Measurements from ENCODE around the gene SCRN1.
"Not testable (repeated sequence)": the region's sequence is repeated elsewhere in the genome, so short reads cannot be mapped to it uniquely, and the experiment has no call there.

Gene SCRN1

DNA sequence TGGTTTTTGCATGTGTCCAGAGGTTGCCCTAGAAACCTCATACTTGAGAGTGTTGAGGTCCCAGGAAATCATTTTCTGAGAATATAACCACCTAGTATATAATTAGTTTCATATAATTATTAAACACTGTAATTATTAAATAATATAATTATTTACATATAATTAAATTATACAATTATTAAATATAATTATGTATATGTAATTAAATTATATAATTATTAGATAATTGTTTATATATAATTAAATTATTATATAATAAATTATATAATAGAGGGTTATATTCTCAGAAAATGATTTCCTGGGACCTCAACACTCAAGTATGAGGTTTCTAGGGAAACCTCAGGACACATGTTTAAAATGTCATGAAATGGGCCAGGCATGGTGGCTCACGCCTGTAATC, 27.6 kb downstream of the SCRN1 start:
- no peak for DNase-seq

DNA sequence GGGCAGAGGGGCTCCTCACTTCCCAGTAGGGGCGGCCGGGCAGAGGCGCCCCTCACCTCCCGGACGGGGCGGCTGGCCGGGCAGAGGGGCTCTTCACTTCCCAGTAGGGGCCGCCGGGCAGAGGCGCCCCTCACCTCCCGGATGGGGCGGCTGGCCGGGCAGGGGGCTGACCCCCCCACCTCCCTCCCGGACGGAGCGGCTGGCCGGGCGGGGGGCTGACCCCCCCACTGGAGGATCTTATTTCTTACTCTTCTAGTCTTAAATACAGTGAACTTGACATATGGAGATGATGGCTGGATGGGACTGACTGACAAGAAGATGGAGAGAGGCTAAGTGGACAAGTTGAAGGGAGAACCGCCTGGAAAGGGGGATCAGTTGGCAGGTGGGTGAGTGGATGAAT, 28.0 kb downstream of the SCRN1 start:
- not testable (repeated sequence) for DNase-seq

DNA sequence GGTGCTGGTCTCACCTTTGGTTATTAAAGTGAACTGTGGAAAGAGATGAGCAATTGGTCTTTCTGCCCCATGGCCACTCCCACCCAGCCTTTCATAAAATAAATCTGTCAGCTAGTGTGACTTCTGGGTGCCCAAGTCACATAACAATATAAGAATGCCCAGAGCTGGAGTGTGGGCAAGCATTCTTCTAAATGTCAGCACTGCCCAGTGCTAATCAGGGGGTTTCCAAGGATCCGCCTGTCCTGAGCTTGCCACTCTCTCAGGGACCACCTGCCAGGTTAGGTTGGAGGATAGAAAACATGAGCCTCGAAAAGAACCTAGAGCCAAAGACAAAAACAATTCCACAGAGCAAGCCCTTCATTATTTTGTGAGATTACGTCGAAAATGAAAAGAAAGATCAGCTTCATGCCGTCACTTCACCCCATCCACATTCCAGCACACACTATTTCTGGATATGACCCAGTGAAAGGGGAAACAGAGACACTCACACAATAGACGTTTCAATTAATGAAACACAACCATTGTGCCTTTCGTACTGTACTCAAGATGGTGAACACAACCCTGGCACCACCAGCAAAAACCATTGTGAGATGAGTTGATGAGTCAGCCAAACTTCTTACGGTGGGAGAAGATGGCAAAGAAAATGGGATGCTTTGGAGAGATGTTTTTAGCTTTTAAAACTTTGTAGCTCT, 30.8 kb downstream of the SCRN1 start:
- no peak for DNase-seq

DNA sequence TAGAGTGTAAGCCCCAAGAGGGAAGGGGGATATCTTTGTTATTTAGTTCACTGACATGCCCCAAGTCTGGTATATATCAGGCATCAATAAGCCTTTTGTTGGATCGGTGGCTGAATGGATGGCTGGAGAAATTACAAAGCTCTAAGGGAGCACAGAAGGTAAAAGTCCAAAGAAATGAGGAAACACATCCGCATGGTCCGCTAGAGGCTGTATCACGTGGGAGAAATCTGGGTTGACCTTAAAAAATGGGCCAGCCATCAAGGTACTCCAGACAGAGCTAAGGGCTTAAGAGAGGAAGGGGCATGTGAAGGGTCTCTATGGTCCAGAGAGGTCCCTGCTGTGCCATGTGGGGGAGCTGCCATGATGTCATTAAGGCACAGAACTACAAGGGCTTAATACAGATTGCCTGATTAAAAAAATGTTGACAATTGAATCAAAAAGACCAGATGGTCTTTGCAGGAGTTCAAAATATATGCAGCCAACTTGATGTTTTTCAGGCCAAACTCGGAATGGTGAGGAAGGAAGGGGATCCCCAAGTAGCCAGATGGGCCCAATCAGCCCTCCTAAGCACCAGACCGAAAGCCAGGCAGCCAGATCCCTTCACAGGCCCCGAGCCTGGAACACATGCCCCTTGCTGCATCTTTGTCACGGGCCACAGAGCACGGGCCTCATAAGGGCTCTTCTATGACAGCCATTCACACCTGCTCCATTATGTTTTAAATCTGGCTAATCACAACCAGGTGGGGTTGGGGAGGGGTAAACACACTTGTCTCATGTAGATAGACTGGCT, 31.9 kb downstream of the SCRN1 start:
- no peak for DNase-seq

DNA sequence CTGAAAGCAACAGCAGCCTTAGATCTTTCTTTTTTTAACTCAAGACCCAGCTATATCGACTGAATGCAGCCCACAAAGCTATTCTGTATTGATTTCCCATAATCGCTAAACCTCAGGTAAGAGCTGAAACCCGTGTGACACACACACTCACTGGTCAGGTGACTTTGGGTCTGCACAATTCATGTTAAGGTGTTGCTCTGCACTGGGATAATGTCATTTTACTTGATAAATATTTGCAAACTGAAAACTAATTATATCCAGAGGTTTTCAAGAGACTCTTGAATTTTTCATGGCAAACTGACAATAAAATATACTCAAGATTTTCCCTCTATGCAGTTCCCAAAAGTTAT, 33.1 kb downstream of the SCRN1 start:
- no peak for DNase-seq

DNA sequence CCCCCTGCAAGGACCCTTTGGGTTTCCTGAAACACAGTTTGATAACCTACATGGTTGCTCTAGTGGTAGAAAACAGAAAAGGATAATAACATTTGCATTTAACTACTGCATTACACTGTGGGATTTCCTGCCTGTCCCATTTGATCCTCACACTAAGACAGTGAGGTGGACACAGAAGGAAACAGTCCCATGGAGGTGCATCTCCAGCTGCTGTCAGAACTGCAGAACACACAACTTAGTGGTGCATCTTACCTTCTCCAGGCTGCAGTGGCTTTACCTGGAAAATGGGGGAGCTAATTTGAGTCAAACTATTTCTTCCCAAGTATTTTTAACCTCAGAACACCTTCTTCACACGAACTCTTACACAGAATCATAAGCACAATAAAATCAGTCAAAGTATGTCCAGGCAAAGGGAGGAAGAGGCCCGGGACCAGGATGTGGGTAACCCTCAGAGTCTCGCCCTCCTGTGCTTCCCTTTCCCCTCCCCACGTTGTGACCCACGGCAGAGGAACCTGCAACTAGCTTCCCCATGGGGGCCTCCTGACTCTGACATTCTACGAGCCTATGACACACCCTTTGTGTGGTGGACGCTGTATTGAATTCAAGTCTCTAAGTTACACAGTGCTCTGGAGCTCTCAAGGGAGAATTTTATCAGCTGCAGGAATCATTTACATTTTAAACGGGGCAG, 33.7 kb downstream of the SCRN1 start:
- peak; percentile 69 for DNase-seq

DNA sequence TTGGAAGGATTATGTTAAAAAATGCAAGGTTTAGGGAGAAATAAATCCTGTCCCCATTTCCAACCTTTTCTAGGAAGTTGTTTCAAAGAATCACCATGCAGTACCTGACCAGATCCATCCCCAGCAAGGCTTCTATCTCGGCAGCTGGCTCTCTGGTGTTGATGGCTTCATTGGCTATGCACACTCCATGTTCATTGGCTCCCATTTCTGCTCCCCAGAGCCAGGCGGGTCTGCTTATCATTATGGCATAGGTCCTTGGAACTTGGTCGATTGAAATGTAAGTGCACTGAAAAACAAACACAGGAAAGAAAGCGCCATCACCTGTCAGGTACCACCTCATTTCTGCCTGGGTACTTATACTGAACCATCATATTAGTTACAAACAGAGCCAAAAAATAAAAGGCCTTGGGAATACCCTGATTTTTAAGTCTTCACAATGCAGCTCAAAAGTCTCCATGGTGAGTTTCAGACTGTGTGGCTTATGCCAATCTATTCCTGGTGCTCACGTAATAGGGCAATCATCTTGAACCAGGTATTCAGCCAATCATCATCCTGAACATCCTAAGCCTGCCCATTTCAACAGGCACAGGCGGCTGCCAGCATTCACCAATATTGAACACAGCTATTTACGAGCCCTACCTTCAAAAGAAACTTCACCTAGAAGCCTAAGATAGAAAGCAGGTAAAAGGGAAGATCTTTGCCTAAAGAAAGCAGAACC, 34.4 kb downstream of the SCRN1 start:
- no peak for DNase-seq

DNA sequence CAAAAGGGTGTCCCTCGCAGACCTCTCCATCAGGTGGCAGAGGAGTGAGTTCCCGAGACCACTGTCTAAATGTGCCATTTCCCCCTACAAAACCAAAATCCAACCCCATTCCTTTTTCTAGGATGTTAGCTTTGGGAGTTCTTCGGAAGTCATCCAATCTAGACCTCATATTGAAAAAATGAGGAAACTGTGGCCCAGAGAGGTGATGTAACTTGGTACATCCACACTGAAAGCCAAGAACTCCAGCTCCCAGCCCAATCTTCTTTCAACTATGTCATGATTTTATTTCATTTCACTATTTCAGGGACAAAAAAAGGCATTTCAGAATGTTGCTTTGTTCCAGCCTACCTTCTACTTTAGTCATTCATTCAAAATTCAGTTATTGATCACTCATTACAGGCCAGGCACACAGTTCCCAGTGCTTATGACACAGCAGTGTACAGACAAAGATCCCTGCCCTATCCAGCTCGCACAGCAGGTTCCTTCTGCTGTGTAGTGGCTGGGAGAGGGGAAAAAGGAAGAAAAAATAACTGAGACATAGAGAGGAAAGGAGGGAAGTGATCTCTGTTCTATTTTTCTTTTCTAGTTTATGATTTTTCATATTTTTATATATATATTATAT, 35.8 kb downstream of the SCRN1 start:
- DNase-seq: no peak

DNA sequence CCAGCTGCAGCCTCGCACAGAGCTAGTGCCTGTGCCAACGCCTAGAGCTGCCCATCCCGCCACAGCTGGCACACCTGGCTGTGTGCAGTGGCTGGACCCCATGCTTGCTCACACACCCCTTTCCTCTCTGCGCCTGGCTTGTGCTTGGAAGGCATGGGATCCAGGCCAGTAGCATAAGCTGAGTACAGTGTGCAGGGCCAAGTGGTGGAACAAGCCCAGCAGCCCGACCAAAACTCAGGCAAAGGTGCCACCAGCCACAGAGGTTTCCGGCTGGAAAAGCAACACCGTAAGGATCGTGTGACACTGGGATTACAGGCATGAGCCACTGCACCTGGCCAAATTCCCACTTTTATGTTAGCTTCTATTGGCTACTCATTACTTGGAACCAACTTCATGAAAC, 38.4 kb downstream of the SCRN1 start:
- DNase-seq: no peak

DNA sequence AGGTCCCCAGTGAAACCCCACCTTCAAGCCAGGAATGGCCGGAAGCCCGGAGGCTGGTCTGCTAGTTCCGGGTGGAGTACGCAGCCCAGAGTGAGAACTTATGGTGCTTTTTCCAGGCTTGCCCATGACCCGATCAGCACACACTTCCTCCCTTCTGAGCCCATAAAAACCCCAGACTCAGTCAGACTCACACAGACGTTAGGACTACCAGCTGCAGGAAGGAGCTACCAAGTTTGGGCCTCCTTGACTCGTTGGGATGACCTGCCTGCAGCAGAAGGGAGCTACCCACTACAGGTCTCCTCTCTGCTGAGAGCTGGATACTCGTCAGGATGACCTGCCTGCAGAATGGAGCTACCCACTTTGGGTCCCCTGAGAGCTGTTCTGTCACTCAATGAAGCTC, 39.1 kb downstream of the SCRN1 start:
- DNase-seq: no peak

DNA sequence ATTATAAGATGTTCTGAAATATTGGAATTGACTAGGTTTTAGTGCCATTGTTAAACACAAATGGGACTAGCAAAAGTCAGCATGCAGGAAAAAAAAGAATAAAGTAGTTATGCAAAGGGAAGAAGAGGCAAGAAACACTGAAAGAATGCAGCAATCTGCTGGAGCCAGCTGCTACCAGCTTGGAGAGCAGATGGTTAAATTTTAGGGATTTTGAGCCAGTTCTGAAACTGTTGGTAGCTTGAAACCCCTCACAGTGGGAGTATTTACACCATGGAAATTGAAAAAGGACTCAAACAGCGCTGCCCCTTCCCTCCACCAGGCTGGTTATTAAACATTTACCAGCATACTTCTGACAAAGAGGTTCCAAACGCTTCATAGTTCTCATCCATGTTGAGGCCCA, 41.0 kb downstream of the SCRN1 start:
- no peak for DNase-seq

DNA sequence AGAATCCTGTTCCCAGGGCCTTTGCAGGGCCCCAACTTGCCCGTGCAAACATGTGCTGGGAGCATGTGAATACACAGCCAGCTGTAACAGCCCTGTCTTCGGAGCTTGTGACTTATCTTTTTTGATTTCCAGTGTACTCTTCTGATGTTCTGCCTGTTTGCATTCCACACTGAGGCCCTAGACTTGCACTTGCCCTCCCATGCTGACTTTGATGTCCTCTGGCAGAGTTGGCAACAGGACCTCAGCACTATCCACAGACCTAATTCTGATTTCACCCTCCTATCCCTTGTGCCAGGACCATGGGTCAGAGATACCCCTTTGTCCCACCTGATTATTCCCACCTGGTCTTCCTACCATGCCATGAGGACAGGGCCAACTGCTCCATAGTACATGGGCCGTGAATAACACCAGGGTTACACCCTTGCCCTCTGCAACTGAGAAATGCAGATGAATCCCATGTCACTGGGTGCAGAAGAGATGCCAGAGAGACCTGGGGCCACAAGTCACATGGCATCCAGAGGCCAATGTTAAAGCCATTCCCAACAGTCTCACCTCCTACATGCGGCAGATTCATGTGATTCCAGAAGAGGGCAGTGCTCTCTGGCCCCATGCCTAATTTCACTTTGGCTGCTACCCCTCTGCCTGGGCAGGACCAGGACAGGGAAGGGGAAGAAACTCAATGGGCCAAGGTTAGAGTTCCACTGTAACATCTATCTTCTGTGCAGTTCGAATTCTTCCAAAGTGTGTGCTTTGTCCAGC, 43.0 kb downstream of the SCRN1 start:
- DNase-seq: peak; percentile 55

DNA sequence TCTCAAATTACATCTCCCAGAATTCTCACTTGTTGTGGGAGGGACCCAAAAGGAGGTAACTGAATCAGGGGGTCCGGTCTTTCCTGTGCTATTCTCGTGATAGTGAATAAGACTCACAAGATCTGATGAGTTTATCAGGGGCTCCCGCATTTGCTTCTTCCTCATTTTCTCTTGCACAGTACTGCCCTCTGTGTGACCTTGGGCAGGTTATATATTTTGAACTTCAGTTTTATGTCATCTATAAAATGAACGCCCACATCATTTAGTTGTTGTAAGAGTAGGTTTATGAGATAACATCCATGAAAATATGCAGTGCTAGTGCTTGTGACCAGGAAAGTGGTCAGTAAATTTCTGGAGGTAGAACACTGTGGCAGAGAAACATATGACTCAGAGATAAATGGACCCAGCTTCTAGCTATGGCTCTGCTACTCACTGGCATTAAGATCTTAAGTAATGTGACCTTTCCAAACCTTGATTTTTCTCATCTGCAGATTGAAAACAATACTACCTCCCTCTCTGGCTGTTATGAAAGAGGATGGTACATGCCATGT, 44.3 kb downstream of the SCRN1 start:
- no peak for DNase-seq

DNA sequence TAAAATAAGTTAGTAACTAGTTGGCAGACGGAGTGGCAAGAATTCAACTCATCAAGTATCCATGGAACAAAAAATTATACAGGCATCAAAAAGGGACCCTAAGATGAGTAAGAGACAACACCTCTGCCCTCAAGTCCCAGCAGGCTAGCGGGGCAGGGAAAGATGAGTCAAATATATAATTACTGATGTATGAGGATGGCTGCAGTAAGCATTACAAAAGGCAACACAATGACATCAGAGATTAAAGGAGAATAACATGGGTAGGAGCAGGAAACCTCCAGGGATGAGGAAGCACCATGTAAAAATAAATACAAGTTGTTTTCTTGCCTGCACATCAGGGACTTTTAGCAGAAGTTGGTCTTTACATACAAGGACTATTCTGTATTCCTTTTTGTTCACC, 49.4 kb downstream of the SCRN1 start:
- DNase-seq: no peak

DNA sequence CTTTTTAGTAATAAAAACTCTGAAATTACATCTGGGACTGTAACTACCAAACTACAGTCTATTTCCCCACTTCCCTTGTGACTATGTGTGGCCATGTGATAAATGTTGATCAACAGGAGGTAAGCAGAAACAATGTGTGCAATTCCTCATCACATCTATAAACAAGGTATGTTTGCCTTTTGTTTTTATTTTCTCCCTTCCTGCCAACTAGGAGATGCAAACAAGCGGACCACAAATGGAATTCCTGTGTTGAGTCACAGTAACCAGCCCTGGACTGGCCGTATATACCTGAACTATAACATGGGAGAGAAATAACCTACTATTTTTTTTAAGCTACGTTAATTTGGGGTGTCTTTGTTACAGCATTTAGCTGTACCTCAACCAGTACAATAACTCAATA, 52.5 kb downstream of the SCRN1 start:
- no peak for DNase-seq

DNA sequence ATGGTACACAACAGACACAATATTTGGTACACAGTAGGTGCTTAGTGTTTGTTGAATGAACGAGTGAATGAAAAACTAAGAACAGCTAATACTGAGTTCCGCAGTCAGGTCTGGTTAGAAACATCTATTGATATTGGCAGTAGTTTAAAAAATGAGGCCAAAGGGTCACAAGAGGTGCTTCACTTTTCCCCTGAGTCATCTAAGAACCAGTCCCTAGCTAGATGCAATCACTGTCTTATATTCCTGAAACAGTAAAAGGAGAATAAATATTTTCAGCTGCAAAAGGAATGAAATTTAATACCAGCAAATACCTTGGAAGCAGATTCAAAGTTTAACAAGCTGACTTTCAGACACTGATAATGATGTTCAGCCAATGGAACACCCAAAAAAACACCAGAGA, 54.5 kb downstream of the SCRN1 start:
- DNase-seq: no peak

DNA sequence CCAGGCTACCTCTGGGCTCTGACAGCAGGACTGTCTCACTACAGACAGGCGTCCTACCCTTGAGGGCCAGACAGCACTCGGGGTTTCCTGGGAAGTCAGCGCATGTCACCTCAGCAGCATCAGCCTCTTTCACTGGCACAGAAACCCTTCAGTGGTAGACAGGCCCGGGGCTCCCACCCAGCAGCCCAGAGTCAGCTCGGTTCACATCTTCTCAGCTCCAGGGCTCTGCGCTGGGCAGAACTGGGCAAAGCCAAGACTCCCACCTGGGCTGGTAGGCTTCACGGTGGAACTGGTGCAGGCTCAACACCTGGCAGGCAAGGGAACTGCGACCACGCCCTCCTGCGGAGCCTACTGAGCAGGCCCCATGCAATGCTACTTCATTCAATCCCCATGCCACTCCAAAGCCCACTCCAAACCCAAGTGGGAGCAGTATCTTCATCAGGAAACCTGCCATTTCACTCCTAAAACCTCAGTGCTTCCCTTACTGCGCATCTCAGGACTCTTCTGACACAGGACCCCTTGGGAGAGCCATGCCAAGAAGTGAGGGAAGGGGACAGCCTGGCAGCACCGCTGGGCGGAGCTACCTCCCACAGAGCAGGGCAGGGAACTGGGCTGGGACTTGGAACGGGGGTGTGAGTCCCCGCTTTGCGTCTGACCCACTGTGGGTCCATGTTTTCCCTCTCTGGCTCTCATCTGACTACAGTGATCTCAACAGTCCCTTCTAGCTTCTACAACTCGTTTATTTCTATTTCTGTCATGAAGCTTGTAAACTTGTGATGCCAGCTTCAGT, 60.4 kb downstream of the SCRN1 start:
- no peak for DNase-seq

DNA sequence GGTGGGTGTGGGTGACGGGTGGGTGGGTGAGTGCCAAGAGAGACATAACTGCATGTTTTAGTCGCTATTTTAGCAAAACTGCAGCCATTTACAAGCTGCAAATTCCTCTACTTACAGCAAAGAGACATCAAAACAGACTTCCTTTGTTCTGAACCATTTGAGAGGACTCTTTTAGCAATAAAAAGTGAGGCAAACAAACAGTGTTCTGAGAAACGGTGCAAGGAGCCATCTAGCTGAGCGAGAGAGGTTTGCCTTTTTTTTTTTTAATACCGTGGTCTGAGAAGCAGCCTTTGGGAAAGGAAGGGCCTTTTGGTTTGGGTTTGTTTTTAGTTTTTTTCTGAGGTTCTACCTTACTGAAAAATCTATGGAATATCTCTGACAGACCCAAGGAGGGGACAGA, 62.9 kb downstream of the SCRN1 start:
- DNase-seq: no peak

DNA sequence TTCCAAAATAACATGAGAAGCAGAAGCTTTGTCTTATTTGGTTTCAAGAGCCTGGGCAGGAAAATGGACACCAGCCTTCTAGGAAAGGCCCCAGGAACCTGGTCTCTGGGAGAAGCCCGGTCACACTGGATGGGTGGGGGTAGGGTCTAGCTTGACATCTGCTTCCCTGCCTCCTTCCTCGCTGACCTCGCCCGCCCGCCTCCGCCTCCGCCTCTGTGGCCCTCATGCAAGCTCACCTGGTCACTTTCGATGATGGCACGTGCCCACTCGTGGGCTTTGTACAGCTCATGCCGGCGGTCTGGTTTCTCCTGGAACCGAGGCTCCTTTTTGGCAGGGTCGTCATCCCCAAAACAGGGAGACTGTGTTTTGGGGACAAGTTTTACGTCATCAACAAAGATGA, 63.4 kb downstream of the SCRN1 start:
- DNase-seq: no peak

DNA sequence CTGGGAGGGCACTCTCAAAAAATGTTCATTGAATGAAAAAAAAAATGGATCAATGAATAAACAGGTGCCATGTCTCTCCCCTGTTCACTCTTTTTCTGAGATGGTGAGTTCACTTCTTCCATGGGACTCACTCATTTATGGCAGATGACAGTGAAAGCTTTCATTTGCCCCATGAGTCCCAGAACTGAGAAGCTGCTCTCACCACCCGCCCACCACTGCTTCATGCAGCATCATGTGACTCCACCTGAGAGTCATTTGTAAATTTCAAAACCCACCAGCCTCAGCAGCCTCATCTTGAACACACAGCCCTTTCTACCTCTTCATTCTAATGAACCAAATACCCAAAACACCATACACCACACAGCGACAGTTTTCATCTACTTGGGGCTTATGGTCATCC, 64.9 kb downstream of the SCRN1 start:
- no peak for DNase-seq

DNA sequence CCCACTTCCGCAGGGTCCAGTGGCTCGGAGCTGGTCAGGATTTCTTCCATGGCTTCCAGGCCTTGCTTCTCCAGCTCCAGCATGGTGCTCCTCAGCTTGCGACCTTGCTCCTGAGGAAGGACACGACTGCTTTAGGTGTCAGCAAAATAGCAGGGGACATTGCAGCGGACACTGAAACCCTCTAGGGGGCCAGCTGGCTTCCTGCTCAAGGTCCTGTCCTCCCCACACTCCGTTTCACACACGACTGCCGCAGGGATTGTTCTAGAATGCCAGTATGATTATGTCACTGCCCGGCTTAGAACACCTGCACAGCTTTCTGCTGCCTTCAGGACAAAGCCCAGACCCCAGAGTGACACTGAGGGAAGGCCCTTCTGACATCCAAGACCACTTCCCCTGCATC, 65.6 kb downstream of the SCRN1 start:
- DNase-seq: no peak
